ACC112 (cell line): Measurements from ENCODE around the gene UBA1.
"Not testable (repeated sequence)": the region's sequence is repeated elsewhere in the genome, so short reads cannot be mapped to it uniquely, and the experiment has no call there.

ENCODE experiments used
- H2AFZ ChIP-seq: fragments of 200-600 bp; sonication (generic); one replicate; pipeline ENCODE4 v1.6.0; 2017; ENCODE audit warnings: antibody characterized with exemption, low read length; ENCODE audit not compliant: unreplicated experiment
- H3K27ac ChIP-seq: fragments of 200-600 bp; sonication (generic); 2 replicates; pipeline ENCODE4 v1.5.1; 2014; ENCODE audit warnings: low read depth, mild to moderate bottlenecking, antibody characterized with exemption, low read length, moderate library complexity
- H3K27me3 ChIP-seq: fragments of 200-600 bp; sonication (generic); 2 replicates; pipeline ENCODE4 v1.6.1; 2014; ENCODE audit warnings: mild to moderate bottlenecking, antibody characterized with exemption, low read length, moderate library complexity, mixed read lengths; ENCODE audit not compliant: insufficient read depth
- H3K36me3 ChIP-seq: fragments of 200-600 bp; sonication (generic); 2 replicates; pipeline ENCODE4 v1.6.1; 2016; ENCODE audit warnings: mild to moderate bottlenecking, antibody characterized with exemption, low read length, moderate library complexity, mixed read lengths; ENCODE audit not compliant: insufficient read depth
- H3K4me1 ChIP-seq: fragments of 200-600 bp; sonication (generic); one replicate; pipeline ENCODE4 v1.6.1; 2016; ENCODE audit warnings: low read length, mixed read lengths; ENCODE audit not compliant: insufficient read depth, unreplicated experiment, control insufficient read depth
- H3K4me3 ChIP-seq: fragments of 200-600 bp; sonication (generic); 2 replicates; pipeline ENCODE4 v1.5.1; 2014; ENCODE audit warnings: mild to moderate bottlenecking, low read depth, low read length
- H3K79me2 ChIP-seq: fragments of 200-600 bp; sonication (generic); one replicate; pipeline ENCODE4 v1.6.0; 2016; ENCODE audit warnings: low read length; ENCODE audit not compliant: control insufficient read depth, unreplicated experiment, insufficient read depth

The UBA1 gene

GRCh38 chrX:47244676-47245075 lies 51.0 kb downstream of the UBA1 start:
- Histone ChIP-seq H2AFZ (no peak overlapping the region), H3K27ac (no peak overlapping the region), H3K79me2 (no peaks in the 10 kb centered on the region), H3K4me1 (no peaks in the 10 kb centered on the region), H3K4me3 (no peak overlapping the region), H3K27me3 (no peaks in the 10 kb centered on the region), H3K36me3 (no peaks in the 10 kb centered on the region; the same call in 1 of the 2 replicates)

- Histone ChIP-seq H3K36me3 (no peaks in the 10 kb centered on the region; the same call in 1 of the 2 replicates), H3K27me3 (no peaks in the 10 kb centered on the region), H2AFZ (no peak overlapping the region), H3K79me2 (no peaks in the 10 kb centered on the region), H3K4me1 (no peaks in the 10 kb centered on the region), H3K27ac (no peak overlapping the region), H3K4me3 (no peak overlapping the region)
Observed at GRCh38 chrX:47245156-47245555, 51.5 kb downstream of the UBA1 start.

- H2AFZ ChIP-seq = no peak overlapping the region
- H3K4me1 ChIP-seq = no peaks in the 10 kb centered on the region
- no peak overlapping the region for H3K27ac ChIP-seq
- H3K79me2 ChIP-seq = no peaks in the 10 kb centered on the region
- H3K27me3 ChIP-seq = no peaks in the 10 kb centered on the region
- H3K36me3 ChIP-seq = no peaks in the 10 kb centered on the region
- H3K4me3 ChIP-seq = no peak overlapping the region
Observed at GRCh38 chrX:47247206-47247998, 53.8 kb downstream of the UBA1 start.

- Histone ChIP-seq H2AFZ (no peak overlapping the region), H3K4me1 (no peaks in the 10 kb centered on the region), H3K4me3 (no peak overlapping the region), H3K27ac (no peak overlapping the region), H3K79me2 (no peaks in the 10 kb centered on the region), H3K36me3 (no peaks in the 10 kb centered on the region), H3K27me3 (no peaks in the 10 kb centered on the region)
Observed at GRCh38 chrX:47247999-47248320, 54.3 kb downstream of the UBA1 start.

- H3K27me3 ChIP-seq = no peaks in the 10 kb centered on the region
- no peak overlapping the region for H3K27ac ChIP-seq
- no peaks in the 10 kb centered on the region for H3K79me2 ChIP-seq
- H3K4me1 ChIP-seq = no peaks in the 10 kb centered on the region
- no peak overlapping the region for H2AFZ ChIP-seq
- H3K4me3 ChIP-seq = no peak overlapping the region
- no peaks in the 10 kb centered on the region for H3K36me3 ChIP-seq
Observed at GRCh38 chrX:47248576-47248975, 54.9 kb downstream of the UBA1 start.

- Histone ChIP-seq H3K27ac (no peak overlapping the region), H3K4me3 (no peak overlapping the region), H2AFZ (no peak overlapping the region), H3K27me3 (no peaks in the 10 kb centered on the region), H3K79me2 (no peaks in the 10 kb centered on the region), H3K36me3 (no peaks in the 10 kb centered on the region), H3K4me1 (no peaks in the 10 kb centered on the region)
Observed at GRCh38 chrX:47250017-47250347, 56.4 kb downstream of the UBA1 start.

- H3K79me2 ChIP-seq, H3K27ac ChIP-seq, H3K36me3 ChIP-seq, H3K4me3 ChIP-seq, H3K4me1 ChIP-seq, H3K27me3 ChIP-seq, H2AFZ ChIP-seq: not testable (repeated sequence)
Observed at GRCh38 chrX:47257620-47258019, 64.0 kb downstream of the UBA1 start.
